Transverse colon (tissue), 3 donors: Measurements from ENCODE around the gene TEX11.

Source experiments
- CTCF ChIP-seq, 5 experiments: fragments of 200-600 bp in 3 of 5; fragments of 450-650 bp in 2 of 5; sonication (generic) in 3 of 5; IDR thresholded peaks; 1 replicate in 2 of 5; 2 replicates in 3 of 5; pipeline ENCODE4 v1.5.1; 2016 to 2017; ENCODE audit warnings: antibody characterized with exemption in 5 of 5, inconsistent platforms in 3 of 5, mild to moderate bottlenecking in 2 of 5, moderate library complexity in 1 of 5
- EP300 ChIP-seq: sonication (generic); formaldehyde crosslinking; IDR thresholded peaks from one replicate; pipeline ENCODE4 v1.6.1; 2017; ENCODE audit warnings: antibody characterized with exemption, low read depth
- POLR2A ChIP-seq: fragments of 450-650 bp; IDR thresholded peaks from one replicate; pipeline ENCODE4 v1.6.1; 2016; ENCODE audit warnings: antibody characterized with exemption, mild to moderate bottlenecking, moderate library complexity

DNA sequence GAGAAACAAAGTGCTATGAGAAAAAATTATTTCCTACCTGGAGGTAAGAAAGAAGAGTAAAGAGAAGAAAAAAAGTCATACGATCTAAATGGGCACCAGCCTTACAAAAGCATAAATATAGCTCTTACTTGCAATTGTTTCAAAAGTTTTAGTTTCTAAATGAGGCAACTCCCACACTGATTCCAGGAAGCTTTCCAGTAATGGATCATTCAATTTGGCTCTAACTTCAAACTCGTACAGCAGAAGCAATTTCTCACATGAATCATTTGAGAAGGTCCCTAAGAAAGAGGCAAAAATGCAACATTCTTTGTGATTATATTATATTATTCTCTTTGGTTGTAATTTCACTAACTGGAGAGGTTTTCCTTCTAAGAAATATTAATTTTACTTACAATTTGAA, 354.0 kb downstream of the TEX11 start:
- TF ChIP-seq POLR2A (no peak), EP300 (no peak), CTCF (IDR thresholded peaks at IDR 0.05) (no peak)
